Raji (cell line): ENCODE data around the gene SDK1.

Experiments used
- POLR2A ChIP-seq: IDR thresholded peaks from 2 replicates; pipeline ENCODE4 v1.6.1; 2011; ENCODE audit warnings: low read depth, low read length, control low read depth; ENCODE audit not compliant: insufficient read depth

SDK1 gene

GRCh38 chr7:3575753-3576531 lies 274.9 kb downstream of the SDK1 start:
- no peak for TF ChIP-seq POLR2A

GRCh38 chr7:3578399-3578798 lies 277.3 kb downstream of the SDK1 start:
- no peak for TF ChIP-seq POLR2A

DNA sequence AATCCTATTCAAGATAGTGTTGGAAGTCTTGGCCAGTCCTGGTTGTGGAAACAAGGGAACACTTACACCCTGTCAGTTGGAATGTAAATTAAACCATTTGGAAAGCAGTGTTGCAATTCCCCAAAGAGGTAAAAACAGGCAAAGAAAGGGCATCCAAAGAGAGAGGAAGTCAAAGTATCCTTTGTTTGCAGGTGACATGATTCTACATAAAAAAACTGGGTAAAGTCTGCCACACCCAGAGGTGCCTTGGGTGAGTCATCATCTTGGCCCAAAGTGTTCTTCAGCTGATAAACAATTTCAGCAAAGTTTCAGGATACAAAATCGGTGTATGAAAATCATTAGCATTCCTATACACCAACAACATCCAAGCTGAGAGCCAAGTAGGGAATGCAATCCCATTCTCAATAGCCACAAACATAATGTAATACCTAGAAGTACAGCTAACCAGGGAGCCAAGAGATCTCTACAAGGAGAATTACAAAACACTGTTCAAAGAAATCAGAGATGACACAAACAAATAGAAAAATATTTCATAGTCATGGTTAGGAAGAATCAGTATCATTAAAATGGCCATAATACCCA lies 278.7 kb downstream of the SDK1 start:
- no peak for TF ChIP-seq POLR2A

- no peak for TF ChIP-seq POLR2A
Observed at GRCh38 chr7:3585826-3586225, 284.8 kb downstream of the SDK1 start.

GRCh38 chr7:3588341-3588740 lies 287.3 kb downstream of the SDK1 start:
- TF ChIP-seq POLR2A, result no peak

DNA sequence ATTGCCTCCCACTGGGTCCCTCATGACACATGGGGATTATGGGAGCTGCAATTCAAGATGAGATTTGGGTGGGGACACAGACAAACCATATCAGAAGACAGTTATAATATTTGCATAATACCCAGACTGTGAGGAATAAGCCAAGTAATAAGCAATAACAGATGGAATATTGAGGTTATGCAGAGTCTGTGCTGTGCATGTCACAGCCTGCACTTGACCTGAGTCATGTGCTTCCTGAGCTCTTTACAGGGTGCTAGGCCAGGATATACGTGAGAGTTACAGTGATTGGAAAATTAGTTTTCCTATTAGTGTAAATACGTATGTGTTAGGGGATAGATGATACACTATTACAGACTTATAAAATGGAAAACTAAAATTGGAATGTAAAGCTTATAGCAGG lies 288.7 kb downstream of the SDK1 start:
- TF ChIP-seq POLR2A, result no peak

- no peak for TF ChIP-seq POLR2A
Observed at GRCh38 chr7:3591219-3591618, 290.2 kb downstream of the SDK1 start.

- TF ChIP-seq POLR2A, result no peak
Observed at GRCh38 chr7:3591944-3592343, 290.9 kb downstream of the SDK1 start.

DNA sequence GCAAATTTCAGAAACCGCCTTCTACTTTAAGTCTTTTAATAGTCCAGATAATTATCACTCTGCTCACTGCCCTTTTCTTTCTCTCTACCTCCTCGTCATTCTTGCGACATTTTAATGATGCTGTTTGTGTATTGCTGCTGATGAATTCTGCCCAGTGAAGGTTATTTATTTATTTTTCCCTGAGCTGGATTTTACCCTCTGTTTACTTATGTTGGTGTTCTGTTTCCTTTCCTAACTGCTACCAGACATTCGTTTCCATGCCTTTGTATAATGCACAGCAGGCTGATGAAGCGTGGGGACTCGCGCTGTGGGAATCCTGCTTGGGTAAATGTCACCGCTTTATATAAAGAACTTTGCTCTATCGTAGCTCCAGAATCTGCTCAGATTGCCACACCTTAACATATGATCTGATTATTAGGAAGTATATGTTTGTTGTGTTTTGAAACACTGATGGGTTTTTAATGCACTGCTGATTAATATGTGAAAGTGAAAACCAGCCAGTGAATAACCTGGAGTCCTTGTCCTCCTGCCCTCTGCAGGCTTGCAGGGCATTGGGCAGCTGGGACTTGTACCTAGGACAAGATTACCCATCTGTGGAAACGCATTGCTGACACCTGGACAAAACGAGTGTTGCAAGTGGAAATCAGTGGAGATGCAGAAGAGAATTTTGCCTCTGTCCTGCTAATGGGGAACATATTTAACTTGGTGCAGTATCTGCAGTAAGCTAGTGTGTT lies 291.5 kb downstream of the SDK1 start:
- TF ChIP-seq POLR2A, result no peak

- TF ChIP-seq POLR2A, result no peak
Observed at GRCh38 chr7:3594901-3595300, 293.8 kb downstream of the SDK1 start.

DNA sequence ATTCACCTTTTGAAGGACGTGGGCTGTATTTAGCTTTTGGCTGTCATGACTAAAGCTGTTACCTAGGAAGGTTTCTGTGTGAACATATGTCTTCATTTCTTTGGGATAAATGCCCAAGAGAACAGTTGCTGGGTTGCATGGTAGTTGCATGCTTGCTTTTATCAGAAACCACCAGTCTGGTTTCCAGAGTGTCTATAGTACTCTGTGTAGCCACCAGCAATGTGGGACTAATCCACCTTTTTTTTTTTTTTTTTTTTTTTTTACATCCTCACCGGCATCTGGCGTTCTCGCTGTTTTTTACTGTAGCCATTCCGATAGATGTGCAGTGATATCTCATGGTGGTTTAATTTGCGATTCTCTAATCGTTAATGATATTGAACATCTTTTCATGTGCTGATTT lies 297.8 kb downstream of the SDK1 start:
- no peak for TF ChIP-seq POLR2A

DNA sequence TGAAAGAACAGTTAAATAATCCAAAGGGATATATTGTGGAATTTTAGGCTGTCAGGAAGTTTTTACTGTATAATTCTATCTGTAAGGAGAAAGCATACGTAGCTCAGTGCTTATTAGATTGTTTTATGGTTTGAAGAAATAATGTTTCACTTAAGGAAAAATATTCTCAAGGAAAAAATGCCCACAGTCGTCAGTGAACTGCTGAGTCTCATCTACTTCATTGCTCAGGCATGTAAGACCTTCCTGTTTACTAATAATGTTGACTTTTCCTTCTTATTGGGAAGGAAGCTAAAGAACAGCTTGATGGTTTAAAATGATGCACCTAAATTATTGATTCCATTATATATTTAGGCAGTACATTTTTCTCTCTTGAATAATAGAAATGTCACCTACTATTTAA lies 304.2 kb downstream of the SDK1 start:
- no peak for TF ChIP-seq POLR2A

GRCh38 chr7:3606436-3606835 lies 305.4 kb downstream of the SDK1 start:
- TF ChIP-seq POLR2A, result no peak

- TF ChIP-seq POLR2A, result no peak
Observed at GRCh38 chr7:3607847-3608246, 306.8 kb downstream of the SDK1 start.

GRCh38 chr7:3616306-3616705 lies 315.3 kb downstream of the SDK1 start:
- TF ChIP-seq POLR2A, result no peak

DNA sequence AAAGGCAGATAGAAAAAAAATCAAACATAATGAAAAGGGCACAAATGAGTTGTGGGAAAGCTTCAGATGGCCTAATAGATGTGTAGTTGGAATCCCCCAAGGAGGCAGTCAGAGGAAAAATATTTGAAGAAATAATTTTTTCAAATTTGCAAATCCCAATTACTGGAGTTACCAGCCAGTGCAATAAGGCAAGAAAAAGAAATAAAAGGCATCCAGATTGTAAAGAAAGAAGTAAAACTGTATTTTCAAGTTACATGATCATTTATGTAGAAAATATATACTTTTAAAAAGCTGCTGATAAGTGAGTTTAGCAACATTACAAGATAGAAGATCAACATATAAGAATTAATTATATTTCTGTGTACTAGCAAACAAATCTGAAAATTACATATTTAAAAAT lies 329.0 kb downstream of the SDK1 start:
- TF ChIP-seq POLR2A, result no peak
